Measurements from ENCODE around the gene FBXL13. TPM values are rescaled to one million over a fixed set of nuclear protein-coding genes. Genes with fewer than 3 reads are reported as not detected.
A peak's percentile ranks its signal among the peaks of the same experiment; 100 is the strongest.
"Not testable (repeated sequence)": the region's sequence is repeated elsewhere in the genome, so short reads cannot be mapped to it uniquely, and the experiment has no call there.

FBXL13 gene
- total and polyA plus RNA-seq, 4 donors: 1.00 to 2.6 (median 1.4) TPM; not detected in 1

DNA sequence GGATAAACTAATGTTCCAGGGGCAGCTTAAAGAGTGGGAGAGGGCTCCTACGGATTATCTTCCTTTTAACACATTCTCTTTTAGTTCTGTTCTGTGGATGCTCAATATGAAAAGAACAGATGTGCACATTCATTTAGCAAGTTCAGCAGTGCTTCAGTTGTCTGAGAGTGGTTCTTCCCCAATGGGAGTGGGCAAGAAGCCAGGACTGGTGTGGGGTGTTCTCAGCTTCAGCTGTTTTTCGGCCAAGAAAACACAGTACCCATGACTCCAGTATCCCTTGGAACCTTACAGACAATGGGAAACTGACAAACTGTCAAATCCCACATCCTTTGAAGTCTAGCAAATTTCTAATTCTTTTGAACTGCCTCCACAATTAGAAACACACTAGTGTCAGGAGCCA, 233.3 kb downstream of the FBXL13 start:
- Histone ChIP-seq H3K4me1 (ENCODE audit: control insufficient read depth in 1 of 2, insufficient read depth in 2 of 2, low read length in 2 of 2) (peaks cover 4 to 5% of the 10 kb centered on the region in 2 donors), H3K9me3 (ENCODE audit: control insufficient read depth, low read length) (no peaks in the 10 kb centered on the region), H3K4me3 (ENCODE audit: low read length in 2 of 2) (no peak overlapping the region), H3K27me3 (ENCODE audit: control insufficient read depth in 1 of 2, insufficient read depth in 2 of 2, low read length in 1 of 2) (no peaks in the 10 kb centered on the region), H3K36me3 (ENCODE audit: control insufficient read depth in 1 of 2, insufficient read depth in 2 of 2, low read length in 1 of 2) (no peaks in the 10 kb centered on the region), H3K27ac (ENCODE audit: low read depth in 1 of 2, low read length in 2 of 2) (no peak overlapping the region)
- ATAC-seq (ENCODE audit: low FRiP score): no peak
- 90 to 91% methylated on average over 2 of the region's 2 CpGs for WGBS, 2 donors
- no peak for DNase-seq
- intact Hi-C loops (cut with DNase I): no loop called here

- Histone ChIP-seq H3K9me3 (ENCODE audit: control insufficient read depth, low read length) (no peaks in the 10 kb centered on the region), H3K36me3 (ENCODE audit: control insufficient read depth in 1 of 2, insufficient read depth in 2 of 2, low read length in 1 of 2) (no peaks in the 10 kb centered on the region), H3K27me3 (ENCODE audit: control insufficient read depth in 1 of 2, insufficient read depth in 2 of 2, low read length in 1 of 2) (no peaks in the 10 kb centered on the region), H3K4me3 (ENCODE audit: low read length in 2 of 2) (no peak overlapping the region), H3K27ac (ENCODE audit: low read depth in 1 of 2, low read length in 2 of 2) (no peak overlapping the region), H3K4me1 (ENCODE audit: control insufficient read depth in 1 of 2, insufficient read depth in 2 of 2, low read length in 2 of 2) (peaks cover 4 to 5% of the 10 kb centered on the region in 2 donors)
- no peak for ATAC-seq (ENCODE audit: low FRiP score)
- no peak for DNase-seq
- intact Hi-C loops (cut with DNase I): no loop called here
- WGBS, 2 donors: 91 to 97% methylated on average over 3 of the region's 3 CpGs
These were observed 234.2 kb downstream of the FBXL13 start for GRCh38 chr7:102840404-102840803.

DNA sequence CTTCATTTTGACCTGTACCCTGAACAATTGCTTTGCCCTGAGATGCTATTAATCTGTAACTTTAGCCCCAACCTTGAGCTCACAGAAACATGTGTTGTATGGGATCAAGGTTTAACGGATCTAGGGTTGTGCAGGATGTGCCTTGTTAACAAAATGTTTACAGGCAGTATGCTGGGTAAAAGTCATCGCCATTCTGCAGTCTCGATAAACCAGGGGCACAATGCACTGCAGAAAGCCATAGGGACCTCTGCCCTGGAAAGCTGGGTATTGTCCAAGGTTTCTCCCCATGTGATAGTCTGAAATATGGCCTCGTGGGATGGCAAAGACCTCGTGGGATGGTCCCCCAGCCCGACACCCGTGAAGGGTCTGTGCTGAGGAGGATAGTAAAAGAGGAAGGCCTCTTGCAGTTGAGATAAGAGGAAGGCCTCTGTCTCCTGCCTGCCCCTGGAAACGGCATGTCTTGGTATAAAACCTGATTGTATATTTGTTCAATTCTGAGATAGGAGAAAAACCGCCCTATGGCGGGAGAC, 236.0 kb downstream of the FBXL13 start:
- WGBS, 2 donors: 92% methylated on average over 10 of the region's 10 CpGs
- intact Hi-C loops (cut with DNase I); H3K9me3 ChIP-seq (ENCODE audit: control insufficient read depth, low read length): not testable (repeated sequence)

DNA sequence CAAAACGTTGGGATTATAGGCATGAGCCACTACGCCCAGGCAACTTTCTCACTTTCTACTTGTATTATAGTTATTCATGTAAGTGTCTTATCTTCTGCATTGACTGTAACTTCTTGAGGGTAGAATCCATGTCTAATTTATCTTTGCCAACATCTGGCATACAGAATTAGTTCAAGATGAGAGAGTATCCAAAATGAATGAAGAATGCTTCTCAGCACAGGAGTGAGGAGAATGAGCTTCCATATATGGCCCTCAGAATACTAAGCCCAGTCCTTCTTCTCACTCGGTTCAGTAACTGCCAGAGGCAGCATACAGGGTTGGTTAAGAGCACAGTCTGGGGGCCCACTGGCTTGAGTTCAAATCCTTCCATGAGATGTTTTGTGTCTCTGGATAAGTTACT, 236.8 kb downstream of the FBXL13 start:
- no peak for ATAC-seq (ENCODE audit: low FRiP score)
- H3K4me3 ChIP-seq (ENCODE audit: low read length in 2 of 2): no peak overlapping the region
- no peaks in the 10 kb centered on the region for H3K36me3 ChIP-seq (ENCODE audit: control insufficient read depth in 1 of 2, insufficient read depth in 2 of 2, low read length in 1 of 2)
- peak overlapping the region in 1 of 2 donors; percentile 22 for H3K27ac ChIP-seq (ENCODE audit: low read depth in 1 of 2, low read length in 2 of 2)
- no peaks in the 10 kb centered on the region for H3K27me3 ChIP-seq (ENCODE audit: control insufficient read depth in 1 of 2, insufficient read depth in 2 of 2, low read length in 1 of 2)
- WGBS, 2 donors: 44 to 46% methylated on average over 3 of the region's 3 CpGs
- intact Hi-C loops (cut with DNase I): no loop called here
- H3K4me1 ChIP-seq (ENCODE audit: control insufficient read depth in 1 of 2, insufficient read depth in 2 of 2, low read length in 2 of 2): peaks cover 4 to 5% of the 10 kb centered on the region in 2 donors
- DNase-seq: no peak
- no peaks in the 10 kb centered on the region for H3K9me3 ChIP-seq (ENCODE audit: control insufficient read depth, low read length)

More for the DNA sequence above, 236.0 kb downstream of the FBXL13 start:
- DNase-seq; H3K36me3 ChIP-seq (ENCODE audit: control insufficient read depth in 1 of 2, insufficient read depth in 2 of 2, low read length in 1 of 2); H3K4me1 ChIP-seq (ENCODE audit: control insufficient read depth in 1 of 2, insufficient read depth in 2 of 2, low read length in 2 of 2); H3K4me3 ChIP-seq (ENCODE audit: low read length in 2 of 2); H3K27ac ChIP-seq (ENCODE audit: low read depth in 1 of 2, low read length in 2 of 2); ATAC-seq (ENCODE audit: low FRiP score); H3K27me3 ChIP-seq (ENCODE audit: control insufficient read depth in 1 of 2, insufficient read depth in 2 of 2, low read length in 1 of 2): not testable (repeated sequence)

DNA sequence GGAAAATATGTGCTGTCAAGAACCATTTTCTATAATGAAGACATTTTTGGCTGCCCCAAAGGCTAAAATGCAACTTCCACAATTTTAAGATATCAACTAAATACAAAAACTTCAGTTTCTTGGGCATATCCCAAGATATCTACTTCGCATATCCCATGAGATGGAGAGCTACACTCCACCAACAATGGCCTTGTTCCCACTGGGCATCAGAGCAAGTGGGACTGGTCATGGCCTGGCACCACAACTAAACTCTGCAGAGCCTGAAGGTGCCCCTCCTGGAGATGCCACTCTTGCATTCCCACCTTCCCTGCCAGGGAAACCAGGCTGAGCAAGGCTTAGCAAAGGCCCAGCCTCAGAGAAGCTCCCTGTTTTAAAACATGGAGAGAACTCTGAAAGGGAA, 237.6 kb downstream of the FBXL13 start:
- peak; percentile 41 for ATAC-seq (ENCODE audit: low FRiP score)
- Histone ChIP-seq H3K9me3 (ENCODE audit: control insufficient read depth, low read length) (no peaks in the 10 kb centered on the region), H3K36me3 (ENCODE audit: control insufficient read depth in 1 of 2, insufficient read depth in 2 of 2, low read length in 1 of 2) (no peaks in the 10 kb centered on the region), H3K27ac (ENCODE audit: low read depth in 1 of 2, low read length in 2 of 2) (peak overlapping the region in 1 of 2 donors; percentile 73), H3K27me3 (ENCODE audit: control insufficient read depth in 1 of 2, insufficient read depth in 2 of 2, low read length in 1 of 2) (no peaks in the 10 kb centered on the region), H3K4me3 (ENCODE audit: low read length in 2 of 2) (no peak overlapping the region), H3K4me1 (ENCODE audit: control insufficient read depth in 1 of 2, insufficient read depth in 2 of 2, low read length in 2 of 2) (peaks cover 4 to 5% of the 10 kb centered on the region in 2 donors)
- WGBS, 2 donors: 11 to 14% methylated on average over 1 of the region's 1 CpG
- intact Hi-C loops (cut with DNase I): no loop called here
- no peak for DNase-seq

DNA sequence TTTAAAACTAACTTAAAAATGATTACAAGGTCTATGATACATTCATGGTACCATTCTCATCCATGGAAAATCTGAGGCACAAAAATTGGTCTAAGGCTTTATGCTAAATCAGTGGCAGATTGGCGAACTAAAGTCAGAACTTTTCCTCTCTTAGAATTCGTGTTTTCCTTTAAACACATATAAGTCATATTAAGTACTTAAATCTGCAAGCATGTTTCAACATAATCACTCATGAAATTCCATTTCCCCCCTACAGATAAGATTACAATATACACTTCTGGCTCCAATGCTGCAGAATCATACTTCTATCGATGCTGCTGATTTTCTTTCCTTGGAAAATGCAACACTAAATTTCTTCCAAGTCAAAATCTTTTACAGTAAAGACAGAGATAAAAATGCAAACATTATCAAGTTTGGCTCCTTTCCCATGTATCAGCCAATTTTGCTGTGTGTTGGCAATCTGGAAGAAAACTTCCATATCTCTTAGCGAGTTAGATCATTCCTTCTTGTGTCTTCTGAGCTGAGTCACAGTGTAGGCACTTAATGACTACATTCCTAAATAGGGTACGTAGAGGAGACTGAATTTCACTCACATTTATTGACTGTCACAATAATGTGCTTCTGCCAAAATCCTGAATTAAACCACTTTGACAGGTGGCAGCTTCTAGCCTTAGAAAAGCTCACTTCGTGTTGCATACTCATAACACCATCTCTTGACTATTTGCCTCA, 238.2 kb downstream of the FBXL13 start:
- H3K36me3 ChIP-seq (ENCODE audit: control insufficient read depth in 1 of 2, insufficient read depth in 2 of 2, low read length in 1 of 2): no peaks in the 10 kb centered on the region
- intact Hi-C loops (cut with DNase I): no loop called here
- 16 to 21% methylated on average over 6 of the region's 6 CpGs for WGBS, 2 donors
- H3K4me1 ChIP-seq (ENCODE audit: control insufficient read depth in 1 of 2, insufficient read depth in 2 of 2, low read length in 2 of 2): peaks cover 2 to 4% of the 10 kb centered on the region in 2 donors
- no peak overlapping the region for H3K4me3 ChIP-seq (ENCODE audit: low read length in 2 of 2)
- DNase-seq (no peak), ATAC-seq (ENCODE audit: low FRiP score) (peak; percentile 67)
- no peaks in the 10 kb centered on the region for H3K9me3 ChIP-seq (ENCODE audit: control insufficient read depth, low read length)
- peak overlapping the region in 1 of 2 donors; percentile 11 for H3K27ac ChIP-seq (ENCODE audit: low read depth in 1 of 2, low read length in 2 of 2)
- no peaks in the 10 kb centered on the region for H3K27me3 ChIP-seq (ENCODE audit: control insufficient read depth in 1 of 2, insufficient read depth in 2 of 2, low read length in 1 of 2)

DNA sequence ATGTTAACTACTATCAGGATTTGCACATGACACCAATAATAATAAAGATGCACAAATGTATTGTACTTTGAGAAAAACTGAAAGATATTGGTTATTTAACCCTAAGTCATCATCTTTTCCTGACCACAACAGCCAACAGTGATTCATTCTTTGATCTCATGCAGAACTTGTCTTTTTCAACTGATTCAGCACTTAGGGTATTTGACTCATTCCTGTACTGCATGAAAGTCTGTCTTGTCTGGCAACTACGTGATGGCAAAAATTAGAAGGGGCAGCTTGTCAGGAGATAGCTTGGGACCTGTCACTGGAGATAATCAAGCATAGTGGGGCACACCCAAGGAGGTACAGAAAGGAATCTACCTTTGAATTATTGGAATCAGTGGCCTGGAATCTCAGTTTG, 239.6 kb downstream of the FBXL13 start:
- no peaks in the 10 kb centered on the region for H3K27me3 ChIP-seq (ENCODE audit: control insufficient read depth in 1 of 2, insufficient read depth in 2 of 2, low read length in 1 of 2)
- intact Hi-C loops (cut with DNase I): no loop called here
- H3K9me3 ChIP-seq (ENCODE audit: control insufficient read depth, low read length): no peaks in the 10 kb centered on the region
- H3K27ac ChIP-seq (ENCODE audit: low read depth in 1 of 2, low read length in 2 of 2): no peak overlapping the region
- no peak for ATAC-seq (ENCODE audit: low FRiP score)
- no peak for DNase-seq
- H3K36me3 ChIP-seq (ENCODE audit: control insufficient read depth in 1 of 2, insufficient read depth in 2 of 2, low read length in 1 of 2): no peaks in the 10 kb centered on the region
- H3K4me1 ChIP-seq (ENCODE audit: control insufficient read depth in 1 of 2, insufficient read depth in 2 of 2, low read length in 2 of 2): peaks cover 0 to 4% of the 10 kb centered on the region in 2 donors
- no peak overlapping the region for H3K4me3 ChIP-seq (ENCODE audit: low read length in 2 of 2)
- WGBS, 2 donors: 34 to 62% methylated on average over 1 of the region's 1 CpG

- H3K4me3 ChIP-seq (ENCODE audit: low read length in 2 of 2): no peak overlapping the region
- H3K27ac ChIP-seq (ENCODE audit: low read depth in 1 of 2, low read length in 2 of 2): no peak overlapping the region
- peaks cover 0 to 4% of the 10 kb centered on the region in 2 donors for H3K4me1 ChIP-seq (ENCODE audit: control insufficient read depth in 1 of 2, insufficient read depth in 2 of 2, low read length in 2 of 2)
- H3K27me3 ChIP-seq (ENCODE audit: control insufficient read depth in 1 of 2, insufficient read depth in 2 of 2, low read length in 1 of 2): no peaks in the 10 kb centered on the region
- DNase-seq (no peak), ATAC-seq (ENCODE audit: low FRiP score) (no peak)
- H3K36me3 ChIP-seq (ENCODE audit: control insufficient read depth in 1 of 2, insufficient read depth in 2 of 2, low read length in 1 of 2): no peaks in the 10 kb centered on the region
- no peaks in the 10 kb centered on the region for H3K9me3 ChIP-seq (ENCODE audit: control insufficient read depth, low read length)
- 92 to 98% methylated on average over 1 of the region's 1 CpG for WGBS, 2 donors
- intact Hi-C loops (cut with DNase I): no loop called here
These were observed 240.1 kb downstream of the FBXL13 start for GRCh38 chr7:102834466-102834865.

- WGBS, 2 donors: 97 to 98% methylated on average over 5 of the region's 5 CpGs
These were observed 241.3 kb downstream of the FBXL13 start for GRCh38 chr7:102833343-102833742.

More at GRCh38 chr7:102833343-102833742, 241.3 kb downstream of the FBXL13 start:
- Histone ChIP-seq H3K36me3 (ENCODE audit: control insufficient read depth in 1 of 2, insufficient read depth in 2 of 2, low read length in 1 of 2) (no peaks in the 10 kb centered on the region), H3K27ac (ENCODE audit: low read depth in 1 of 2, low read length in 2 of 2) (no peak overlapping the region), H3K4me3 (ENCODE audit: low read length in 2 of 2) (no peak overlapping the region), H3K4me1 (ENCODE audit: control insufficient read depth in 1 of 2, insufficient read depth in 2 of 2, low read length in 2 of 2) (peaks cover 0 to 4% of the 10 kb centered on the region in 2 donors), H3K9me3 (ENCODE audit: control insufficient read depth, low read length) (no peaks in the 10 kb centered on the region), H3K27me3 (ENCODE audit: control insufficient read depth in 1 of 2, insufficient read depth in 2 of 2, low read length in 1 of 2) (no peaks in the 10 kb centered on the region)
- DNase-seq (no peak), ATAC-seq (ENCODE audit: low FRiP score) (no peak)
- intact Hi-C loops (cut with DNase I): no loop called here

Data from aorta (tissue), 5 donors.